Measurements from ENCODE around the gene LEP. TPM values are rescaled to one million over a fixed set of nuclear protein-coding genes. Genes with fewer than 3 reads are reported as not detected.
A peak's percentile ranks its signal among the peaks of the same experiment; 100 is the strongest.

The LEP gene
- total and polyA plus RNA-seq, 9 of the 15 experiments (the other 6 are each of a cell fraction or from before 2014, with no cell fraction given), result not detected

DNA sequence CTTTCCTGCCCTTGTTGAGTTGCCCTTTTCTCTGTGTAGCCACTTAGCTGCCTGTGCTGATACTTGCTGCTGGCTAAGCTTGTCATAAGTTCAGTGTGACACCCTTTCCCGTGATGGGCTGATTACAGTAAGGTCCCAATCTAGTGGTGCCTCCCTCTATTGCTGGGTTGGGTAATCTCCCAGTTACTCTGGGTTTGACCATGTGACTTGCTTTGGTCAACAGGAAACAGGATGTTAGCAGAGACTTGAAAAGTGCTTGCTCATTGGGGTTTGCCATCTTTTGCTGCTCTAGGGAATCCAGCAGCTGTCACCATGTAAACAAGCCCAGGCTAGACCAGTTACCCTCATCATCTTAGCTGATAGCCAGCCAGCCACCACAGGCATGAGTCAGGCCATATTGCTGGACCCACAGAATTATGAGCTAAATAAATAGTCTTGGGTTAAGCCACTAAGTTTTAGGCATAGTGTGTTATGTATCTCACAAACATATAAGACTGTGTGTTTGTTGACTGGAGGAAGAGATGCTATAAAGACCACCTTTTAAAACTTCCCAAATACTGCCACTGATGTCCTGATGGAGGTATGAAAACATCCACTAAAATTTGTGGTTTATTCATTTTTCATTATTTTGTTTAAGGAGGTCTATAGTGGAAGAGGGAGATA is 4.0 kb upstream of the LEP start (continued):
- TF ChIP-seq POLR2AphosphoS2 (IDR thresholded peaks at IDR 0.05; ENCODE audit: low read length) (no peak), KLF13 (tag; IDR thresholded peaks at IDR 0.05; ENCODE audit: borderline replicate concordance, low read depth) (no peak; the same call in 1 of the 2 replicates), ZNF778 (CRISPR knock-in tag; IDR thresholded peaks at IDR 0.05) (no peak), NUFIP1 (IDR thresholded peaks at IDR 0.05; ENCODE audit: partially characterized antibody) (no peak), MIER1 (IDR thresholded peaks at IDR 0.05; ENCODE audit: low read depth) (no peak), FOXP1 (CRISPR knock-in tag; IDR thresholded peaks at IDR 0.05) (0 out of 2 replicates have a peak, but pooled peaks have one; percentile 60), DLX4 (CRISPR knock-in tag; IDR thresholded peaks at IDR 0.05) (no peak), HNRNPL (IDR thresholded peaks at IDR 0.05; ENCODE audit: low read depth, low read length) (no peak), ZNF224 (CRISPR knock-in tag; IDR thresholded peaks at IDR 0.05) (no peak), CHD1 (IDR thresholded peaks at IDR 0.05; ENCODE audit: low read length) (no peak), BRD4 (IDR thresholded peaks at IDR 0.05) (no peak), ZBTB7A (IDR thresholded peaks at IDR 0.05; ENCODE audit: borderline replicate concordance, control insufficient read depth, low read depth, low read length) (no peak), MEIS2 (IDR thresholded peaks at IDR 0.05; ENCODE audit: partially characterized antibody) (peak; percentile 68), NFATC3 (IDR thresholded peaks at IDR 0.05) (no peak), ZNF174 (CRISPR knock-in tag; IDR thresholded peaks at IDR 0.05) (0 out of 2 replicates have a peak, but pooled peaks have one; percentile 36), ATF1 (CRISPR knock-in tag; IDR thresholded peaks at IDR 0.05) (no peak), ATF1 (tag; IDR thresholded peaks at IDR 0.05) (peak; percentile 73), TCF3 (CRISPR knock-in tag; IDR thresholded peaks at IDR 0.05) (no peak; the same call in 1 of the 2 replicates), ZNF431 (CRISPR knock-in tag; IDR thresholded peaks at IDR 0.05) (no peak), ZNF717 (CRISPR knock-in tag; IDR thresholded peaks at IDR 0.05) (no peak), SMARCE1 (IDR thresholded peaks at IDR 0.05) (peak; percentile 30; the same call in 1 of the 2 replicates), SLC30A9 (CRISPR knock-in tag; IDR thresholded peaks at IDR 0.05) (no peak), IRF1 (CRISPR knock-in tag; IDR thresholded peaks at IDR 0.05; ENCODE audit: borderline replicate concordance) (no peak), RNF219 (CRISPR knock-in tag; IDR thresholded peaks at IDR 0.05) (0 out of 2 replicates have a peak, but pooled peaks have one; percentile 57), ZSCAN32 (CRISPR knock-in tag; IDR thresholded peaks at IDR 0.05) (no peak), NFXL1 (CRISPR knock-in tag; IDR thresholded peaks at IDR 0.05) (peak; percentile 85), HLTF (IDR thresholded peaks at IDR 0.05) (no peak), IFI16 (CRISPR knock-in tag; IDR thresholded peaks at IDR 0.05) (no peak)
- TF ChIP-seq, protein P1, sequence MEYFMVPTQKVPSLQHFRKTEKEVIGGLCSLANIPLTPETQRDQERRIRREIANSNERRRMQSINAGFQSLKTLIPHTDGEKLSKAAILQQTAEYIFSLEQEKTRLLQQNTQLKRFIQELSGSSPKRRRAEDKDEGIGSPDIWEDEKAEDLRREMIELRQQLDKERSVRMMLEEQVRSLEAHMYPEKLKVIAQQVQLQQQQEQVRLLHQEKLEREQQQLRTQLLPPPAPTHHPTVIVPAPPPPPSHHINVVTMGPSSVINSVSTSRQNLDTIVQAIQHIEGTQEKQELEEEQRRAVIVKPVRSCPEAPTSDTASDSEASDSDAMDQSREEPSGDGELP (CRISPR knock-in tag; IDR thresholded peaks at IDR 0.05; ENCODE audit: borderline replicate concordance), result peak; percentile 85
